Measurements from ENCODE around the gene SARNP. TPM values are rescaled to one million over a fixed set of nuclear protein-coding genes. Genes with fewer than 3 reads are reported as not detected.

SARNP gene
- total and polyA plus RNA-seq, 9 of the 15 experiments (the other 6 are each of a cell fraction or from before 2014, with no cell fraction given), result 70.1 to 400 (median 198) TPM

GRCh38 chr12:55842681-55843429 lies 25.3 kb upstream of the SARNP start, which contains the start of gene MMP19 (continued):
- TF ChIP-seq ZNF518B (CRISPR knock-in tag; IDR thresholded peaks at IDR 0.05), result no peak
- TF ChIP-seq, protein P1, sequence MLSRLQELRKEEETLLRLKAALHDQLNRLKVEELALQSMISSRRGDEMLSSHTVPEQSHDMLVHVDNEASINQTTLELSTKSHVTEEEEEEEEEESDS (CRISPR knock-in tag; IDR thresholded peaks at IDR 0.05), result no peak
- no peak for TF ChIP-seq GATA2 (CRISPR knock-in tag; IDR thresholded peaks at IDR 0.05)
- no peak for TF ChIP-seq PCBP2 (IDR thresholded peaks at IDR 0.05; ENCODE audit: low read depth, low read length, poor library complexity, severe bottlenecking)
- no peak for TF ChIP-seq NFXL1 (CRISPR knock-in tag; IDR thresholded peaks at IDR 0.05)
- no peak for TF ChIP-seq FUS (optimal IDR thresholded peaks at IDR 0.05; ENCODE audit: low read depth, low read length)
- TF ChIP-seq NKRF (IDR thresholded peaks at IDR 0.05; ENCODE audit: borderline replicate concordance), result no peak
- no peak for TF ChIP-seq WHSC1 (IDR thresholded peaks at IDR 0.05; ENCODE audit: low read length)
- TF ChIP-seq XRCC3 (IDR thresholded peaks at IDR 0.05), result no peak
- no peak for TF ChIP-seq EHMT2 (IDR thresholded peaks at IDR 0.05)
- peak; percentile 45; the same call in 1 of the 2 replicates for TF ChIP-seq EP300 (IDR thresholded peaks at IDR 0.05; ENCODE audit: low read length)
- no peak for TF ChIP-seq HDAC6 (IDR thresholded peaks at IDR 0.05; ENCODE audit: low read depth, low read length)
- TF ChIP-seq ESRRA (IDR thresholded peaks at IDR 0.05; ENCODE audit: borderline replicate concordance, low read depth), result no peak
- TF ChIP-seq MAFF (IDR thresholded peaks at IDR 0.05; ENCODE audit: low read length), result peak; percentile 42; the same call in 1 of the 2 replicates
- TF ChIP-seq JUN (IDR thresholded peaks at IDR 0.05; ENCODE audit: borderline replicate concordance, low read depth, low read length), result peak; percentile 94
- TF ChIP-seq JUN (CRISPR knock-in tag; IDR thresholded peaks at IDR 0.05; ENCODE audit: borderline replicate concordance), result no peak; the same call in 1 of the 2 replicates
- TF ChIP-seq TEAD2 (tag; IDR thresholded peaks at IDR 0.05), result no peak
- no peak for TF ChIP-seq NBN (IDR thresholded peaks at IDR 0.05; ENCODE audit: low read depth)
- no peak for TF ChIP-seq GTF2E2 (tag; IDR thresholded peaks at IDR 0.05)
- no peak for TF ChIP-seq SMAD4 (CRISPR knock-in tag; conservative IDR thresholded peaks at IDR 0.05)
- TF ChIP-seq, protein P2, sequence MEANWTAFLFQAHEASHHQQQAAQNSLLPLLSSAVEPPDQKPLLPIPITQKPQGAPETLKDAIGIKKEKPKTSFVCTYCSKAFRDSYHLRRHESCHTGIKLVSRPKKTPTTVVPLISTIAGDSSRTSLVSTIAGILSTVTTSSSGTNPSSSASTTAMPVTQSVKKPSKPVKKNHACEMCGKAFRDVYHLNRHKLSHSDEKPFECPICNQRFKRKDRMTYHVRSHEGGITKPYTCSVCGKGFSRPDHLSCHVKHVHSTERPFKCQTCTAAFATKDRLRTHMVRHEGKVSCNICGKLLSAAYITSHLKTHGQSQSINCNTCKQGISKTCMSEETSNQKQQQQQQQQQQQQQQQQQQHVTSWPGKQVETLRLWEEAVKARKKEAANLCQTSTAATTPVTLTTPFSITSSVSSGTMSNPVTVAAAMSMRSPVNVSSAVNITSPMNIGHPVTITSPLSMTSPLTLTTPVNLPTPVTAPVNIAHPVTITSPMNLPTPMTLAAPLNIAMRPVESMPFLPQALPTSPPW (CRISPR knock-in tag; IDR thresholded peaks at IDR 0.05), result no peak; the same call in 1 of the 2 replicates
- TF ChIP-seq ZNF263 (CRISPR knock-in tag; IDR thresholded peaks at IDR 0.05; ENCODE audit: borderline replicate concordance), result no peak
- no peak for TF ChIP-seq POLR2AphosphoS2 (IDR thresholded peaks at IDR 0.05; ENCODE audit: low read length)

All from K562 (cell line).